ENCODE results near the gene RNF11.
"Not testable (repeated sequence)": the region's sequence is repeated elsewhere in the genome, so short reads cannot be mapped to it uniquely, and the experiment has no call there.

RNF11 gene

DNA sequence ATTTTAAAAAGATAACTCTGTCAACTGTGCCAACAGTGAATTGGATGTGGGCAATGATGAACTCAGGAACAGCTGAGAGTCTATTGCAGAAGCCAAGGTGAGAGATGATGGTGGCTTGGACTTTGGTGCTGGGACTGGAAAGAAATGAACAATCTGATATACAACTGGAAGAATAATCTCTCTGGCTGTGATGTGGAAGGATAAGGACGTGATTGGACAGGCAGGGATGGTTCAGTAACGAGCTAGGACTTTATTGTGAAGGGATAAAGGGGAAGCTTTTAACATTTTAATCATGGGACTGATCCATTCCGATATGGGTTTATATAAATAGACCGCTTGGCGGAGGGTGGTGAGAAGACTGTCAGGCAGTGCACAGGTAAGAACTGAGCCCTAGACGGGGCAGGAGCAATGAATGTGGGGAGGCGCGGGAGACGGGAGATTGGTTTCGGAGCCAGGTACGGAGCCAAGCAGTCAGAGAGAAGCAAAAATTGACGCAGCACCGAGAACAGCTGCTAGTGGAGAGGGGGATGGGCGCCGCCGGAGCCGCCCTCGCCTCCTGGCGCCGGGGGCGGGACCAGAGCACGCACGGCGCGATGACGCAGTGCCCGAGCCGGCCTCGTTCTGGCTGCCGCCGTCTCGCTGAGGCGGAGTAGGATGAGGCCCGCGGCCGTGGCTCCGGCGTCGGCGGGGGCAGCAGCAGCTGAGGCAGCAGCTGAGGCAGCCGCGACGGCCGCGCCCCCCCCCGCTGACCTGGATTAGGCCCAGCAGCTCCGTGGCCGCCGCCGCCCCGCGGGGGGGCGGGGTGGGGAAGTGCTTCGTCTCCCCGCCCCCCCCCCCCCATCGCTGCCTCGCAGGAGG lies at the start of gene RNF11:
TSS of gene RNF11 (plus strand) at position 601 of the 858 bp plus-strand sequence. CDS start 484 bp downstream, outside the sequence.
- DNase-seq = peak; percentile 90

DNA sequence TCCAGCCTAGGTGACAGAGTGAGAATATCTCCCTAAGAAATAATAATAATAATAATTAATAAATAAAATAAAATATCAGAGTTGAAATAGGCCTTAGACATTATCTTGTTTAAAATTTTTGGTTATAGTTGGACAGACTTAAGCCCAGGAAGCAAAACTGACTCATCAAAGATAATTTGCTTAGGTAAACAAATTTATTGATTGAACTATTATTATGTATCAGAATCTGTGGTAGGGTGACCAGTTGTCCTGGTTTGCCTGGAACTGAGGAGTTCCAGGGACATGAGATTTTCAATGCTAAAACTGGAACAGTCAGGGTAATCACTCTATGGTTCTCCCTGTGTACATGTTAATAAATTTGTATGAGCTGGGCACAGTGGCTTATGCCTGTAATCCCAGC lies 47.8 kb upstream of the RNF11 start:
- no peak for DNase-seq

- DNase-seq = peak; percentile 11
These were observed 46.5 kb upstream of the RNF11 start for GRCh38 chr1:51189421-51190073.

GRCh38 chr1:51190961-51191360 lies 45.1 kb upstream of the RNF11 start:
- DNase-seq = no peak

GRCh38 chr1:51192213-51192843 lies 43.7 kb upstream of the RNF11 start:
- DNase-seq = peak; percentile 41

DNA sequence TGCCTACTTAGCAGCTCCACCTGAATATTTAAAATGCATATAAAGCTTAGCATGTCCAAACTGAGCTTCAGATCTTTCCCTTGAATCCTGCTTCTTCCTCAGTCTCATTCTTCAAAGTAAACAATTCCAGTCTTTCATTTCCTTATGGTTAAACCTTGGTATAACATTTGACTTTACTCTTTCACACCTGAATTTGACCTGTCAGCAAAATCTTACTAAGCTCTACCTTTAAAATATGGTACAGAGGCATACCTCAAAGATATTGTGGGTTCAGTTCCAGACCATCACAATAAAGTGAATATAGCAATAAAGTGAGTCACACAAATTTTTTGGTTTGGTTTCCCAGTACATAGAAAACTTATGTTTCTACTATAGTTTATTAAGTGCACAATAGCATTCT lies 42.5 kb upstream of the RNF11 start:
- DNase-seq = no peak

DNA sequence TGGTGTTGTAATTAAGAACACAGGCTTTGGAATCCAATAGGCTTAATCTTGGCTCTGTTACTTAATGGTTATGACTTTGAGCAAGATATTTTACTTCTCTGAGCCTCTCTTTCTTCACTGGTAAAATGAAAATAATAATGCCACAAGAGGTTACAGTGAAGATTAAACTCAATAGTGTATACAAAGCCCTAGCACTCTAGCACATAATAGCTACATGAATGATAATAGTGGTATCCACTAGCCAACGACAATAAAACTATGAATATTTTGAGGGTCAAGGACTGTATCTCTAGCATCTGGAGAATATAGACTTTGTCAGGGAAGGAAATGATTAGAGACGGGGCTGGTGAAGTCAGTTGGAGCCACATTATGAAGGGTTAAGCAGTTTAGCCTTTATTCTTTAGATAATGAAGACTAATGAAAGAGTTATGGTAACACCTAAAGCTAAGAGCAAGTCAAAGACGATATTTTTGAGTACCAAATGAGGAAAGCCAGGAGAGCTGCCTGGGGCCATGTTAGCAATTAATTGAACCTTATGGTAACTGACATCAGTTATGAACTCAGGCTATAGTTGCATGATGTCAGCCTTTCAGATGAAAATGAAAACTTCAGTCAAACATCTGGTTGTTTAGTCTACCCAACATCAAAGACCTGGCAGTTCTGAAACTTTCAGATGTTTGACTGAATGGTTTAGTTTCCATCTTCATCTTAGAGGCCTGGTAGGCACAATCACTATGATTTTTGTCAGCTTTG lies 32.8 kb upstream of the RNF11 start:
- no peak for DNase-seq

- DNase-seq = no peak
These were observed 32.2 kb upstream of the RNF11 start for GRCh38 chr1:51203874-51204245.

- DNase-seq = no peak
These were observed 26.0 kb upstream of the RNF11 start for GRCh38 chr1:51210055-51210454.

- no peak for DNase-seq
These were observed 25.4 kb upstream of the RNF11 start for GRCh38 chr1:51210676-51211075.

GRCh38 chr1:51214615-51215131 lies 21.4 kb upstream of the RNF11 start:
- DNase-seq = no peak

- DNase-seq = no peak
These were observed 20.9 kb upstream of the RNF11 start for GRCh38 chr1:51215169-51215568.

DNA sequence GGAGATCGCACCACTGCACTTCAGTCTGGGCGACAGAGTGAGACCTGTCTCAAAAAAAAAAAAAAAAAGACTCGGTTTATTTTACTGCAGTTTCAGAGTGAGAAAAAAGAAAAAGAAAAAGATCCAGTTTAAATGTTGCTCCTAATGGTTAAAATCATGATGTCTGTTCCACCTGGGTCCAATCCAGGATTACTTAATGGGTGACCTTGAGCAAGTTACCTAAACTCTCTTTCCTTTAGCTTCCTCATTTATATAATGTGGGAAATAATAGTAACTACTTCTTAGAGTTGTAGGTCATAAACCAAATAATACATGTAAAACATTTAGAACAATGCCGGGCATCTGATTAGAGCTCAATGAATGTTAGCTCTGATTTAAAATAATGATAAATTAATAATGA lies 19.4 kb upstream of the RNF11 start:
- DNase-seq = no peak

- DNase-seq = no peak
These were observed 19.0 kb upstream of the RNF11 start for GRCh38 chr1:51217101-51217500.

DNA sequence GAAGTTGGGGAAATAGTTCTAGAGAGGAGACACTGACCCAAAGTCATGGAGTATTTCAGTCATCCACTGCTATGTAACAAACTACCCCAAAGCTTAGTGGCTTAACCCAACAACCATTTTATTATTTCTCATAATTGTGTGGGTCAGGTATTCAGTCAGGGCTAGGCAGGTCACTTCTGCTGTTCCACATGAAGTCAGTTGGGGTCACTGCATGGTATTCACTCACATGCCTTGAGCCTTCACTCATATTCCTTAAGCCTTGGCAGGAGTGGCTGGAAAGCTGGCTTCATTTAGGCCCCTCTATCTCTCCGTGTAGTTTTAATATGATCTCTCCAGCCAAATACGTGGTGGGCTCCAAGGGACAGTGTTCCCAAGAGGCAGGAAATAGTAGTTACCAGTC lies 17.5 kb upstream of the RNF11 start:
- no peak for DNase-seq

DNA sequence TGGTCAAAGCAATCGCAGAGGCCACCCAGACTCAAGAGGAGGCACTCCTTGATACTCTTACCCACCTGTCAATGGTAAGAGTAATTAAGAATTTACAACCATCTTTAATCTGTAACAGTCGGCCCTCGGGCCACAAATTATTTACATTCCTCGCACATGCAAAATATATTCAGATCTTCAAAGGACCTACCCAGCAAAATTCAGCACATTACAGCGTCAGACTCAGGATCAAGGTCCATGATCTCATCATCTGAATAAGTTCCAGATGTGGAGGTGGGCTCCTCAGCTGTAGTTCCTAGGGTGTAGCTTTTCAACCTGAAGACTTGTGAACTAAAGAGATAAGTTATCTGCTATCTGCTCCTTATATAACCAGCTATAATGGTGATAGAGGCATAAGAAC lies 17.1 kb upstream of the RNF11 start:
- DNase-seq = no peak

DNA sequence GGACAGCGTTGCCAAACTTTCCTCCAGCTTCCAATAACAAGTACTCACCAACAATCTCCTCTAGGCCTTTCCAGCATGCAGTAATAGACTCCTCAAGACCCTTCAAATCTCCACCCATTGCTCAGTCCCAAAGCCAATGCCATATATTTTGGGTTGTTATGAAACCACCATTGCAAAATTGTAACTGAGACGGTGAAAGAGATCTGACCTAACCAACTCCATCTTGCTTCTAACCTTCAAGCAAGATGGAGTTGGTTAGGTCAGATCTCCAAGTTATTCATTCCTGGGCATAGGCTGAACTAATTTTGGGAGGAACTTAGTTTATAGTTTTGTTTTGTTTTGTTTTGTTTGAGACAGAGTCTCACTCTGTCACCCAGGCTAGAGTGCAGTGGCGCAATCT lies 14.5 kb upstream of the RNF11 start:
- not testable (repeated sequence) for DNase-seq

DNA sequence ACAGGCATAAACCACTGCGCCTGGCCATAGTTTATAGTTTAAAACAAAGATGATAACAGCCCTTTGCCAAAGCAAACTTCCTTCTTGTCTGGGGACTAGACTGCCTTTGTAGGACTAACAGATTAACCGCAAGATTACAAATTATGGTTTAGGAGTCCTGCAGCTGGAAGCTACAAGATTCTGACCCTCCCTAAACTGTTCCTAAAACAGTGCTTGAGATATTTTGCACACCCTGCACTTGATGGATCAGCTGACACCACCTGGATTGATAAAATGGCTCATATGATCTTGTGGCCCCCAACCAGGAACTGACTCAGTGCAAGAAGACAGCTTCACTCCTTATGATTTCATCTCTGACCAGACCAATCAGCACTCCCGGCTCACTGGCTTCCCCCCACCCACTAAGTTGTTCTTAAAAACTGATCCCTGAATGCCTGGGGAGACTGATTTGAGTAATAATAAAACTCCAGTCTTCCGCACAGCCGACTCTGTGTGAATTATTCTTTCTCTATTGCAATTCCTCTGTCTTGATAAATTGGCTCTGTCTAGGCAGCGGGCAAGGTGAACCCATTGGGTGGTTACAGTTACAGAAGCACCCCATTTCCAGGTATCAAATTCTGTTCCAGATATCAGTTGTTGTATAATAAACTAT lies 13.8 kb upstream of the RNF11 start:
- no peak for DNase-seq

DNA sequence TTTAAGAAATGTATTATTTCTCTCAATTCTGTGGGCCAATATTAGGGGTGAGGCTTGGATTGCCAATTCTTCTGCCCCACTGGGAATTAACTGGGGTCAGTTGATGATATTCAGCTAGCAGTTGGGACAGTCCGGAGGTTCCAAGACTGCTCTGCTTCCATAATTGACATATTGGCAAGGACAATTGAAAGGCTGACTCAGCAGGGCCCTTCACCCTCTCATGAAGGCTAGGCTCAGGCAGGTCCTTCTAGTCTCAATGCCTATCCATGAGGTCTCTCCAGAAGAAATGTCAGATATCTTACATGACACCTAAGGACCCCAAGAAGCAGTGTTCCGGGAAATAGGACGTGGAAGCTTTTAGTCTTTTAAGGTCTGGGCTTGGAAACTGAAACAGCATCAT lies 13.3 kb upstream of the RNF11 start:
- DNase-seq = no peak

GRCh38 chr1:51224255-51224654 lies 11.8 kb upstream of the RNF11 start:
- DNase-seq = no peak

- not testable (repeated sequence) for DNase-seq
These were observed 8.7 kb upstream of the RNF11 start for GRCh38 chr1:51227231-51227960.

- not testable (repeated sequence) for DNase-seq
These were observed 7.6 kb upstream of the RNF11 start for GRCh38 chr1:51228471-51228870.
